ENCODE results near the gene NXPH4.

Gene NXPH4

DNA sequence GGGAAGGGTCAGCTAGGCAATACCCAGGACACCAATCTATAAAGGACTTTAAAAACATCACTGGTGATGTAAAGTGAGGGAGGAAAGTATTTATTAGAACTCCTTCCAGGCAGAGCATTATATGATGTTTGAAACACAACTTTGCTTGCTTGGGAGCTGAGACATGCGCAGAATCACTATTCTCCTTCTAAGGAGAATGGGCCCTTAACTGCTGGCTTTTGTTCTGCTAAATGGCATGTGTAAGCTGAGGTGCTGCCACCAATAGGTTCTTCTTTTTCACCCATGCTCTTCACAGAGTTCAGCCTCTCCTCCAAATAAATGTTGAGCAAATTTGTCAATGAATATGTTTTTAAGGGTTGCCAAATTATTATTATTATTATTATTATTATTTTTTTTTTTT lies 30.4 kb downstream of the NXPH4 start:
- no peak for DNase-seq

DNA sequence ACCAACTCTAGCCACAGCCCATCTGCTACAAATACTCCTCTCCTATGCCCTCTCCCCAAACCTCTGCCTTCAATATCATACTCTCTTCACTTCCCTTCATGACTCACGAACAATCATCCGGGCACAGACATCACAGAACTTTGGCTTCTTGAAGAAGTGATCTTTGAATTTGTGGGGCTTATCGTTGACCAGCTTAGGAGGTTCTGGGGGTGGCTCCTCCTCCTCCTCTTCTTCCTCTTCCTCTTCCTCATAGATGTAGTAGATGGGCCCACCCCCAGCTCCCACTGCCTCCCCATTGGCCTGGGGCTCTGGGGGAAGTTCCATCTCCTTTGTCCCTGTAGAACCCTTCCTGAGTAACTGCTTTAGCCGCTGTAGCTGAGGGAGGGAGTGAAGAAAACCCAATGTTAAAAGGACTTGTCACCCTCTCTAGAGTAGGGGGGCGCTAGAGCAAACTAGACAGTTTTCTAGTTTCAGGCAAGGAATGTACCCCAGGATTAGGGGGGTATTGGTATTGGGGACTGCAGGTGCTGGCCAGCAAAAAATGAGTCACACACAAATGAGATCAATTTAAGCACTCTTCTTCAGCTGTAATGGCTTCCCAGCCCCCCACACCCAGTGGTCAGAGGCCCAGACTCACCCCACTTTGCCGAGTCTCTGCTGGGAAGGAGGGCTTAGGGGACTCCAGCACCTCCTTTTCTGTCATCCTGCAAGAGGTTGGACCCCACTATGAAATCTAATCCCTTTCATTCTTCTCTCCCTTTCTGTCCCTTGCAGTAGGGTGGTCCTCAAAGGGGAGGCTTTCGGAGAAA lies 32.5 kb downstream of the NXPH4 start:
- no peak for DNase-seq

DNA sequence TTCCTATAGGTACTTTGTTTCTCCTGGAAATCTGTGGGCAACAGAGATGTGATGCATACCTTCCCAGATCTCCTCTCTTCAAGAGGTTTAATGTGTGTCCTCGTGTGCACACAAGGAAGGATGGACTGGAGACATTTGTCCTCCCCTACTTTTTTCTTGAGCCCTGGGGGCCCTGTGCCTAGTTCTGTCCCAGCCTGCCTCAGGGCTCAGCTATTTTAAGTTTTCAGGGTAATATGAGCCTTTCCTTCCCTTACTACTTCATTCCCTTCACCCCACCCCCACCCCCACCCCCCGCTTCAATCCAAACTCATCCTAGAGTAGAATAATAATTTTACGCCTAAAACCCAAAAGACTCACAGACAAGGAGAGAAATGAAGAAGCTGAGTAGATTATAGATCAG lies 33.9 kb downstream of the NXPH4 start:
- no peak for DNase-seq

DNA sequence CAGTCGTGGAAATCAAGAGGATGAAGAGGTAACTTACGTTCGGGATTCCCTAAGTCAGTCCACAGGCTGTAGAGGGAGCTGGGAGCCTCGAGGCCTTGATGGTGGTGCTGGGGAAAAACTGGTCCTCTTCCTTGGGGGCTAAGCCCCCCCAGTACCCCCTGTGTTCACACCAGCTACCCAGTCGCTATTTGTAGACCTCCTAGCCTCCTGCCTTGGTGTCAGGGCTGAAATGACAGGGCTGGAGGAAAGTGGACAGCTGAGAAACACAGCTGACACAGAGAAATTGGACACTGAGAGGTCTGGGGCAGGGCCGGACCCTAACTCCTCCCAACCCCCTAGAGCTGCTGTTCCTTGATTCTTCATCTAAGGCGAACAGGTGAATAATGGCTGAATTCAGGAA lies 34.4 kb downstream of the NXPH4 start, which contains the start of gene STAC3:
Gene STAC3 (minus strand): TSS at position 232 of the 400 bp plus-strand sequence. CDS start 1,551 bp downstream, outside the sequence.
- no peak for DNase-seq

DNA sequence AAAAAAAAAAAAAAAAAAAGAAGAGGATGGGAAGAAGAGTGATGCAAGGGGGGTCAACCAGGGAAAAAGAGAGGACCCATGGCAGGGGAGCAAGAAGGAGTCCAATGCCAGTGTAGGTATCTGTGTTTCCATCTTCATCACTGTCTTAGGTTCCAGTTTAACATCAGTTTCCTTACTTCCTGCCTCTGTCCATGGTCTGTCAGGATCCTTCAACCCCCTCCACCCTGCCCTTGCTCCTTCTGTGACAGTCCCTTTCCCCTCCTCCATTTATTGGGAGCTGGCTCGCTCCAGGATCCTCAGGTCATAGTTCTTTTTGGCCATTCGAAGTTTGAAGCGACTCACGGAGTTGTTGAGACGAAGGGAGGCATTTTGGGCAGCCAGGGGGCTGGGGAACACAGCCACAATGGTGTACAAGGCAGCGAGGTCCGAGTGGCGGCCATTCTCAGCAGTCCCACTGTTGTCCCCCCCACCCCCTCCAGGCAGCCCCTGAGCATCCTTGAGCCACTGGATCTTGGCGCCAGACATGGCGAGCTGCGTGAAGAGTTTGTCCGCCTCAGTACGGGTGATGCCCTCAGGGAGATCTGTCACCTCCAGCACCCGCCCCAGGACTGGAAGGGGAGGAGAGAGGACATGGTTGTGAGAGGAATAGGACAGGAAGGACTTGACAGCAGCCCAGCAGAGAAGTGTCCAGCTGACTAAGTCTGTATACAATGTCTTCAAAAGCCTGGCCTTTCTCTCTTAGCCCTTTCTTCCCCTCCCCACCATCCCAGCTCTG lies 38.1 kb downstream of the NXPH4 start:
- DNase-seq: no peak

DNA sequence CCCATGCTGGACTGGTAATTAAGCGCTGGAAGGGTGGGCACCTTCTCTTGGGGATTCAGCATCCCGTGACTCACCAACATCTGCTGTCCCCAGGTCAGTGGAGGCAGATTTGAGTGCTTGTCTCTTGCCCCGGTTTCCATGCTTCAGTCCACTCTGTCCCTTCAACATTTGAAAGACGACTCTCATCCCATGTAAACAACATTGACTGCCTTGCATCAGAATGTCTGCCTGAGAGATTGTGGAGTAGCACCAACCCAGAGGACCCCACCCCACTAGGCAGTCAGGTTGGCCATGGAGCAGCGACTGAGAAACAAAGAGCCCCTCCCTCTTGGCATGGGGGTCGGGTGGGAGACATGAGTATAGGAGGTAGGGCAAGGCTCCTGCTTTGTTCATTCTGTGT lies 39.3 kb downstream of the NXPH4 start:
- DNase-seq: no peak

DNA sequence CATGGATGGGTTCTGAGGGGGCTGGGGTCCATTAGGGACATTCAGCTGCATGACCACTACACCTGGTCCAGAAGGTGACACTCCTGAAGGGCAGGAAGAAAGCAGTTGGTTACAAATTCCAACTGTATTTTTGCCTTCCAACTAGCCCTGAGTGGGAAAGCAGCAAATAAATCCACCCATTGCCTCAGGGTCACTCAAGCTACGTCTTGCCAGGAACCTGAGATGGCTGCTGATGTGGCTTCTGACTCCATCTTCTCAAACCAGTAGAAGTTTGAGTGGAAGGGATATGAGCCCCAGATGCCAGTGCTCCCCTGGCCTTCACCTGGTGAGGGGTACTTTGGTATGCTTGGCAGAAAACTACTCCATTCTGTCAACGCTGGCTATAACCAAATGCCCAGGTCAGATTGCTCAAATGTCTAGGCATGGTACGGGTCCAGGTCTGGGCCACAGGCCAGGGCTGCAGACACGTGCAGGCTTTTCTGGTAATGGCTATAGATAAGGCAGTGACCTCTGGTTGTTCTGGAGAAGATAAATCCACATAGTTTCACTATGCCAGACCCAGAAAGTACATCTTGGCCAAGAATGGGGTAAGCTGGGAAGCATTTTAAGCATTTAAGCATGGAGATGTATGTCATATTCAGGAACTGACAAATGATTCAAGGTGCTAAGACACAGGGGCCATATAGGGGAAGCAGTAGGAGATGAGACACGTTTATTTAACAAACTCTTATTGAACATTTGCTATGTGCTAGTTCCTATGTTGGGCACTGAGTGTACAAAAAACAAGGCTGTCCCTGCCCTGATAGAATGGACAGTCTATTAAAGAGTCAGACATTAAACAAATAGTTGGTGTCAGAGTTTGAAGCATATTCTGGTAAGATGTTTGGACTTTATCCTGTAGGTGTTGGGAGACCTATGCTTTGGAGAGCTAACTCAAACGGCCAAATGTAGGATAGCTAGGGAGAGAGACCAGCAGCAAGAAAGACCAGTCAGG lies 42.7 kb downstream of the NXPH4 start:
- no peak for DNase-seq

DNA sequence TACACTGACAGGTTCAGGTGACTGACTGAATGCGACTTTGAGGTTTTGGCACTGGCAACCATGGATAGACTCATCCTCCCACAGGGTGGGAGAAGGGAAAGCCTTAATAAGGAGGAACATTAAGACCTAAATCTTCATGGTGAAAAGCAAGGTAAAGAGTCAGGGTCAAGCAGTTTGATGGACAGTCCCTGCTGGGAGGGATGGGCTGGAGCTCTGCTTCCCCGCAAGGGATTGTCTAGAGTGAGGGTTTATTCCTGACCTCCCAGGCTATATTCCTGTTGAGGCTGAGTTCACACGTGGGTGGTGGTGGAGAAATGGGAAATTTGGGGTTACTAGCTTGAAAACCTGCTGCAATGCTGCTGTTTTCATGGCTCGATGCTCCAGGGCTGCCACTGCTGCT lies 43.8 kb downstream of the NXPH4 start:
- peak; percentile 26 for DNase-seq

DNA sequence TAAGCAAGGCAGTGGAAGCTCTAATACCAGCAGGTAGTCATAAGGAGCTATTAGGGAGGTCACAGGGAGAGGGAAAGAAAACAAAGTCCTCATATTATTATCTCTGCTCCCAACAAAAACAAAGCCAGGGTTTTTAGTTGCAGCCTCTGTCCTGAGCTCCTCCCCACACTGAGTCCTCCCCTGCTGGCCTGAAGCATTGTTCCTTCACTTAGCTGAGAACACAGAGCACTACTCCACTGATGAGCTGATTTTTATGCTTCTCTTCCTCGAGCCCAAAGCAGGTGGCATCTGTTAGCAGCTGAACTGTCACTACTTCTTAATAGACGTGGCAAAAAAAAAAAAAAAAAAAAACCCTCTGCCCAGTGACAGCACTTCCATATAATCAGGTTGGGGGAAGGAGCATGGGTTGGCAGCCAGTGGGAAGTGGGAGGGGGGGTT lies 44.9 kb downstream of the NXPH4 start:
- DNase-seq: peak; percentile 75

DNA sequence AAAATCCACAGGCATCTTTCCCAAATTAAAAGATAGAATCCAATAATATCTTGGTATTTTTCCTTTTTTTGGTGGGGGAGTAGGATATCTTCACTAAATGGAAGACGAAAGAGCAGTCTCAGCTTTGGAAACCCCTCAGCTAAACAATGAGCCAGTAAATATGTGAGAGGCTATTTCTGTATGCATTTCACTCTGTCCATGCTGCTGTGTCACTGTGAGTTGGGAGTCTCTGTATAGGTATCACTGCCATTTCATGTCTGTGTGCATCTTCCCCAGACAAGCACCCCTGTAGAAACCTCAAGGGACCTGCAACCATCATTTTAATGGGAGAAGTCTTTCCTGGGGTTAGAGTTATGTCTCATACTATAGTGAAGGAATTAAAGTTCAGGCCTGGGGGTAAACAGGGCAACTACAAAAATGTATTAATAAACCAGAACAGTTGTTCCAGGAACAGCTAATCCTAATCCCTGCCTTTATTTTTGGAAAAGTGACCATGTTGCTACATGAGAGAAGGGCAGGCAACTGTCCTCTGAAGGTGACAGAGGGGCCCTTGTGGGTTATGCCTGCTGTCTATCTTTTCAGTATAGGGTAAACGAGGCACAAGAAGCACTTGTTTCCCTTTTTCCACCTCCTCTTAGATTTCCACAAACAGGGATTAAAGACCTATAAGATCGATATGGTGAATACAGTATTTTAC lies 45.7 kb downstream of the NXPH4 start:
- no peak for DNase-seq

DNA sequence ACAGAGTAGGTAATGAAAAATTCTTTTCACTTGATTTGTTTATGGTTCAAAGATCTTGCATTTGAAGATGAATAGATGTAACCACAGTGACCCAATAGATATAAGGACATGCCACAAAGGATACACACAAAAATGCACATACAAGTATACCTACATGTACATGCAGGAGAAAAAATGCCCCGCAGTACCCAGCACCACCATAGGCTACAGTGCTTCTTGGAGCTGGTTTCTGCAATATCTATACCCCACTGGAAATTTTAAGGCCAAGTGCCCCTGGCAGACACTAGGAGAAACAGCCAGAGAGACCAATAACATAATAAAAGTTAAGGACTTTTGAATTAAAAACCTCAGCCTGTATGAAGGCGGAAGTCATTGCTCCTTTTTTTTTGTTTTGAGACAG lies 46.5 kb downstream of the NXPH4 start:
- no peak for DNase-seq

DNA sequence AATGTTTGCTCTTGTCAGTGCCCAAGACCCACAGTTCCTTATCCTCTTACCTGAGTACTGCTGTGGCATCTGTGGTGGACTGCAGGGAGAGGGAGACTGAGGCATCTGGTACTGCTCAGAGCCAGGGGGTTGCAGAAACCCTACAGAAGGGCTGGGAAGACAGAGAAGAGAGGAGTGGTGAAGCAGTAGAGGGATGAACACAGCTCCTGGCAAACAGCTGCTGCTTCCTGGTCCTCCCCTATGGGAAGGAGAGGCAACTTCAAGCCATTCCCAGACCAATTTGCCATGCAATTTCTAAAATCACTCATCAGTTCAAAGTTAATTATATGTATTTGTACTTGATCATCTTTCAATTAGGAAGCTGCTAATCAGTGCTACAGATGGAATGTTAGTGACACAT lies 50.1 kb downstream of the NXPH4 start:
- no peak for DNase-seq

DNA sequence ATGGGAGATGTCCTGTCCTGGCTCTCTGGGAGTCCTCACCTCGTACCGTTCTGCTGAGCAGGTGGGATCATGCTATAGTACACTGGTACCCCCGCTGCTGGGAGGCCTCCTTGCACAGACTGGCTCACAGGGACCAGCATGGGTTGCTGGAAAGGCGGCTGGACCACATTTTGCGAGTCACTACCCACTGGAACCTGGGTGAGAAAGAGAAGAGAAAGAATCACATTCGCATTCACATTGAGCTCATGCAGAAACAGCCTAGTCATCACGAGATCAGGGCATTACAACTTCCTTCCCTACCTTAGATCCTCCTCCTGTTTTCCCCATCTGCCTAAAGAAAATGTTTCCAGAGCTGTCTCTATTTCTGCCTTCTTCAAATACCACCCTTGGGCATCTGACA lies 51.7 kb downstream of the NXPH4 start:
- no peak for DNase-seq

DNA sequence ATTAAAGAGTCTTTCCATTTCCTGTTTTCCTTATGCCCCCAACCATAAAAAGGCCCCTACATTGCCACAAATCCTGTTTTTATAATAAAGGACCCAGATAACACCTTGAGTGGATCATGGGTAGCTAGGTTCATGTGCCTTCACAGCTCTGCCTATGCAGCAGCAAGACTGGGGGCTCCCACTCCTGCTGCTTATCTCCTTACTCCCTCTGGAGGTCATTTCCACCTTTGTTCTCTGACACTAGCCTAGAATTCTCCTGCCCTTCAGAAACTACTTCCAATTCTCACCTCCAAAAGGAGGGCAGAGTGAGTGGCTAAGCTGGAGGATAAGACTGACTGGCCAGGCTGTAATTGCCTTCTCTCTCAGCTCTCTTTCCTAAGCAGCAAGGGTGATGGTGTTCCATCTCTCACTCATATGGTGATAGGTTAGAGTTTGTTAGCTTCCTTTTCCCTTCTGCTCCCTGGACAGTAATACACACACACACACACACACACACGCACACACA lies 54.4 kb downstream of the NXPH4 start:
- DNase-seq: no peak

DNA sequence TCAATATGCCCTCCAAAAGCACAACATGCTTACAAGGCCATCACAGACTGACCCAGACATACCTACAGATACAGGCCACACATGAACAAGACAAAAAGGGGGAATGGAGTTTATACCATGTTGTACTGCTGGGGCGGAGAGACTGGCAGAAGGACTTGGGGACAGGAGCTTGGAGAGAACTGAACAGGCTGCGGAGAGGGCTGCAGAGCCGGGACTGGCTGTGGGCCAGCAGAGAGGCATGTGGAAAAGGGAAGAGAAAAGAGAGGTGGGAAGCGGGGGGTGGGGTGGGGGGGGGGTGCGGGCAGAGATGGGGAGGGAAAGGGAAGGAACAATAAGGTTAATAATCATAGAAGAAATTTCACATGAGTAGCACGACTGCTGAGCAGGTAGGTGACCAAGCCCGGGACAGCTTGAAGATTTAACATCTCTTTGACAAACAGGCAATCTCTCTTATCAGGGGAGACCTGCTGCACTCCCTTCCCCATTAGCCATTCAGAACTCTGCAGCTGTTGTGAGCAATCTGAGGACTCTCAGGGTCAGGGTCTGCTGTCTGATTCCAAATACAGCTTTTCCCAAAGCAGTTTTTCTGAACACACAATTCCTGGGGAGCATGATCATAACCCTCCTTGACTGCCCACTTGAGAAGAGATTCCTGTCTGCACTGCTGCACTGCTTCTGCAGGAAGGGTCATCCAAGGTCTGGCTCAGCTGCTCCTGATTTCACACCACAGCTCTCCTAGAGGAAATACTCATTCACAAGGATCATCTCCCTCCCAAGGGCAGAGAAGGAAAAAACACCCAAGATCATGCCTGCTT lies 56.0 kb downstream of the NXPH4 start:
- DNase-seq: peak; percentile 47

DNA sequence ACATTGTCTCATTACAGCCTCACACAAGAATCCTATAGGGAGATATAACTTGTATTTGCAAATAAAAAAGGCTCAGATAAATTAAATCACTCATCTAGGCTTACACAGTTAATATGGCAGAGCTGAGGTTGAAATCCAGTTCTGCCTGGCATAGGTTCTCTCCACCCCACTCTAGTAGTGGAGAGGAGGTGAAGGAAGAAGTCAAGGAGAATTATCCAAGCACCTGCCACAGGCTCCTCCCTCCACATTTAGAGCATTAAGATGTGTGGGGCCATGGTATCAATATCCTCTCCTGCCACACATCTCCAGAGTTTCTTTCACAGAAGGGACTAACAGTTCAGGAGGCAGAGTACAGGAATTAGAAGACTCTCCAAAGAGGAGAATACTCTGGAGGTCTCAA lies 56.9 kb downstream of the NXPH4 start:
- no peak for DNase-seq
